Measurements from ENCODE around the gene DIS3L2. TPM values are rescaled to one million over a fixed set of nuclear protein-coding genes. Genes with fewer than 3 reads are reported as not detected.
"Not testable (repeated sequence)": the region's sequence is repeated elsewhere in the genome, so short reads cannot be mapped to it uniquely, and the experiment has no call there.

The DIS3L2 gene
- total RNA-seq, 1 donor, result 30.7 TPM

DNA sequence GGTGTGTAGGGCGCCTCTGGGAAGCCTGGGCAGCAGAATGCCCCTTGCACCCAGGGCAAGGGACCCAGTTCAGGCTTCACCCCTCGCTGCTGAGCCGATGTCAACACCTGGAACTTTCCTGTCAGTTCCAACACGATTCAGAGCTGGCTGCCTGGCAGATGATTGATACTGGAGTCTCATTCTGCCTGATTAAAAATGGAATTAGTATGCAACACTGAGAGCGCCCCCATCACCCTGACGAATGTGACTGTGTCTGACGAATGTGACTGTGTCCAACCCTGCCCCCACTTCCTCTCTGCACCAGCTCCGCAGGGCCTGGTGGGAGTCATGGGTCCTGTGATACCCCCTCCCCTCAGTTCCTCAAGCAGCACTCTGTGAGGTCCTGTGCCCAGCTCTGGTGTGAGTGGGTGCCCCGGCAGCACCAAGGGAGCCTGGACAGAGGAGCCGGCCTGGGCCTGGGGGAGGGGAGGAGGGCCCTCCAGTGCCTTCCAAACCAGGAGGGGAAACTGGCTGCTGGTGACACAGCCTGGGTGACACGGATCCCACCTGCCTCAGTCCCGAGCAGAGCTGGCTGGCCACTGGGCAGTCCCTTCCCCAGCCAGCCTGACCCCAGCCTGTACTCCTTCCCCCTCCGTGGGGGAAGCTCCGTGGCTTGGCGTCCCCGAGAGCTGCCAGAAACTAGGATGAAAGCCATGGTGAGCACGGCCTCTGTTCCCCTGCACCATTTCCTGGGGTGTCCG, 375.6 kb downstream of the DIS3L2 start:
- H3K4me3 ChIP-seq (ENCODE audit: low read depth, low read length), result no peak overlapping the region
- TF ChIP-seq, protein P1, sequence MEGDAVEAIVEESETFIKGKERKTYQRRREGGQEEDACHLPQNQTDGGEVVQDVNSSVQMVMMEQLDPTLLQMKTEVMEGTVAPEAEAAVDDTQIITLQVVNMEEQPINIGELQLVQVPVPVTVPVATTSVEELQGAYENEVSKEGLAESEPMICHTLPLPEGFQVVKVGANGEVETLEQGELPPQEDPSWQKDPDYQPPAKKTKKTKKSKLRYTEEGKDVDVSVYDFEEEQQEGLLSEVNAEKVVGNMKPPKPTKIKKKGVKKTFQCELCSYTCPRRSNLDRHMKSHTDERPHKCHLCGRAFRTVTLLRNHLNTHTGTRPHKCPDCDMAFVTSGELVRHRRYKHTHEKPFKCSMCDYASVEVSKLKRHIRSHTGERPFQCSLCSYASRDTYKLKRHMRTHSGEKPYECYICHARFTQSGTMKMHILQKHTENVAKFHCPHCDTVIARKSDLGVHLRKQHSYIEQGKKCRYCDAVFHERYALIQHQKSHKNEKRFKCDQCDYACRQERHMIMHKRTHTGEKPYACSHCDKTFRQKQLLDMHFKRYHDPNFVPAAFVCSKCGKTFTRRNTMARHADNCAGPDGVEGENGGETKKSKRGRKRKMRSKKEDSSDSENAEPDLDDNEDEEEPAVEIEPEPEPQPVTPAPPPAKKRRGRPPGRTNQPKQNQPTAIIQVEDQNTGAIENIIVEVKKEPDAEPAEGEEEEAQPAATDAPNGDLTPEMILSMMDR (IDR thresholded peaks at IDR 0.05; ENCODE audit: insufficient read depth, low read depth, low read length), result no peak
- no peak for DNase-seq (ENCODE audit: low read depth)

GRCh38 chr2:232338094-232338758, 376.7 kb downstream of the DIS3L2 start:
- not testable (repeated sequence) for DNase-seq (ENCODE audit: low read depth); H3K4me3 ChIP-seq (ENCODE audit: low read depth, low read length)

GRCh38 chr2:232338759-232339106, 377.2 kb downstream of the DIS3L2 start:
- no peak overlapping the region for H3K4me3 ChIP-seq (ENCODE audit: low read depth, low read length)
- no peak for DNase-seq (ENCODE audit: low read depth)
- TF ChIP-seq, protein P1 (IDR thresholded peaks at IDR 0.05; ENCODE audit: insufficient read depth, low read depth, low read length), result no peak

GRCh38 chr2:232339121-232340081, 377.9 kb downstream of the DIS3L2 start:
- DNase-seq (ENCODE audit: low read depth), result no peak
- TF ChIP-seq, protein P1 (IDR thresholded peaks at IDR 0.05; ENCODE audit: insufficient read depth, low read depth, low read length), result peak; percentile 9
- no peak overlapping the region for H3K4me3 ChIP-seq (ENCODE audit: low read depth, low read length)

- H3K4me3 ChIP-seq (ENCODE audit: low read depth, low read length), result no peak overlapping the region
- TF ChIP-seq, protein P1 (IDR thresholded peaks at IDR 0.05; ENCODE audit: insufficient read depth, low read depth, low read length), result no peak
- no peak for DNase-seq (ENCODE audit: low read depth)
Observed at GRCh38 chr2:232340171-232340935, 378.8 kb downstream of the DIS3L2 start.

GRCh38 chr2:232341061-232341738, 379.7 kb downstream of the DIS3L2 start:
- TF ChIP-seq, protein P1 (IDR thresholded peaks at IDR 0.05; ENCODE audit: insufficient read depth, low read depth, low read length), result no peak
- no peak overlapping the region for H3K4me3 ChIP-seq (ENCODE audit: low read depth, low read length)
- DNase-seq (ENCODE audit: low read depth), result peak; percentile 48

Measured in fibroblast of villous mesenchyme (primary cell).